Neural crest cell (in vitro differentiated cells): ENCODE data around the gene NMNAT1. TPM values are rescaled to one million over a fixed set of nuclear protein-coding genes. Genes with fewer than 3 reads are reported as not detected.

Source experiments
- DNase-seq: peaks from one replicate; pipeline ENCODE4 v3.0.0; 2021; ENCODE audit warnings: low read depth, mixed read lengths, low spot score
- H3K27ac Mint-ChIP-seq: one replicate; pipeline ENCODE4 v1.8.0; 2021; ENCODE audit warnings: mild to moderate bottlenecking, mixed read lengths; ENCODE audit not compliant: unreplicated experiment
- H3K27me3 Mint-ChIP-seq: 2 replicates; pipeline ENCODE4 v1.8.0; 2021; ENCODE audit warnings: low read depth, mild to moderate bottlenecking, mixed read lengths
- H3K36me3 Mint-ChIP-seq: 2 replicates; pipeline ENCODE4 v1.8.0; 2021; ENCODE audit warnings: low read depth, mild to moderate bottlenecking, mixed read lengths
- H3K4me1 Mint-ChIP-seq: 2 replicates; pipeline ENCODE4 v1.8.0; 2021; ENCODE audit warnings: mixed read lengths
- H3K4me3 Mint-ChIP-seq: one replicate; pipeline ENCODE4 v1.8.0; 2021; ENCODE audit warnings: mild to moderate bottlenecking, mixed read lengths
- H3K9me3 Mint-ChIP-seq: 2 replicates; pipeline ENCODE4 v1.8.0; 2021; ENCODE audit warnings: mixed read lengths
- CTCF ChIP-seq: fragments of 200-600 bp; sonication (generic); conservative IDR thresholded peaks from 2 replicates; pipeline ENCODE4 v1.5.0; 2021; ENCODE audit warnings: antibody characterized with exemption, mild to moderate bottlenecking
- total RNA-seq: library from RNA; stranded (reverse); gene quantifications from 2 replicates; pipeline ENCODE4 v1.2.1, GENCODE V29; 2021

The NMNAT1 gene
- total RNA-seq, 1 donor from 2014 or later = 8.8 TPM

GRCh38 chr1:9902060-9902452 is 41.2 kb upstream of the NMNAT1 start:
- no peak for DNase-seq
- no peaks in the 10 kb centered on the region for H3K27me3 Mint-ChIP-seq
- no peaks in the 10 kb centered on the region for H3K9me3 Mint-ChIP-seq
- peak overlapping the region; percentile 19 for H3K27ac Mint-ChIP-seq
- H3K4me1 Mint-ChIP-seq = peaks cover 41% of the 10 kb centered on the region
- H3K4me3 Mint-ChIP-seq = no peak overlapping the region
- H3K36me3 Mint-ChIP-seq = no peaks in the 10 kb centered on the region
- no peak for TF ChIP-seq CTCF

- H3K27ac Mint-ChIP-seq = no peak overlapping the region
- H3K9me3 Mint-ChIP-seq = no peaks in the 10 kb centered on the region
- no peak for TF ChIP-seq CTCF
- no peaks in the 10 kb centered on the region for H3K36me3 Mint-ChIP-seq
- peaks cover 54% of the 10 kb centered on the region for H3K4me1 Mint-ChIP-seq
- H3K27me3 Mint-ChIP-seq = no peaks in the 10 kb centered on the region
- DNase-seq = no peak
- no peak overlapping the region for H3K4me3 Mint-ChIP-seq
Observed at GRCh38 chr1:9903801-9904527, 39.3 kb upstream of the NMNAT1 start.

- Mint-ChIP-seq H3K27ac (peak overlapping the region; percentile 73), H3K9me3 (no peaks in the 10 kb centered on the region), H3K4me1 (peaks cover 60% of the 10 kb centered on the region), H3K27me3 (no peaks in the 10 kb centered on the region), H3K4me3 (peak overlapping the region; percentile 28), H3K36me3 (no peaks in the 10 kb centered on the region)
- no peak for TF ChIP-seq CTCF
- no peak for DNase-seq
Observed at GRCh38 chr1:9904596-9904995, 38.7 kb upstream of the NMNAT1 start.

- no peaks in the 10 kb centered on the region for H3K36me3 Mint-ChIP-seq
- H3K4me1 Mint-ChIP-seq = peaks cover 60% of the 10 kb centered on the region
- TF ChIP-seq CTCF = no peak
- peak overlapping the region; percentile 28 for H3K4me3 Mint-ChIP-seq
- DNase-seq = no peak
- H3K27ac Mint-ChIP-seq = peak overlapping the region; percentile 73
- H3K9me3 Mint-ChIP-seq = no peaks in the 10 kb centered on the region
- H3K27me3 Mint-ChIP-seq = no peaks in the 10 kb centered on the region
Observed at GRCh38 chr1:9905010-9905409, 38.3 kb upstream of the NMNAT1 start.

- no peaks in the 10 kb centered on the region for H3K36me3 Mint-ChIP-seq
- H3K4me3 Mint-ChIP-seq = peak overlapping the region; percentile 80
- no peaks in the 10 kb centered on the region for H3K9me3 Mint-ChIP-seq
- no peak for DNase-seq
- no peak for TF ChIP-seq CTCF
- H3K27me3 Mint-ChIP-seq = no peaks in the 10 kb centered on the region
- H3K27ac Mint-ChIP-seq = no peak overlapping the region
- peaks cover 58% of the 10 kb centered on the region for H3K4me1 Mint-ChIP-seq
Observed at GRCh38 chr1:9906466-9906865, 36.8 kb upstream of the NMNAT1 start.
